ENCODE data around the gene SPDEF.

- no peak for TF ChIP-seq EZH2 (IDR thresholded peaks at IDR 0.05)
- no peak for TF ChIP-seq POLR2AphosphoS5 (IDR thresholded peaks at IDR 0.05; ENCODE audit: borderline replicate concordance, low read depth, low read length)
These were observed 7.4 kb upstream of the SPDEF start for GRCh38 chr6:34563513-34563870.
